ENCODE data around the gene MMP8.
"Not testable (repeated sequence)": the region's sequence is repeated elsewhere in the genome, so short reads cannot be mapped to it uniquely, and the experiment has no call there.

The MMP8 gene

DNA sequence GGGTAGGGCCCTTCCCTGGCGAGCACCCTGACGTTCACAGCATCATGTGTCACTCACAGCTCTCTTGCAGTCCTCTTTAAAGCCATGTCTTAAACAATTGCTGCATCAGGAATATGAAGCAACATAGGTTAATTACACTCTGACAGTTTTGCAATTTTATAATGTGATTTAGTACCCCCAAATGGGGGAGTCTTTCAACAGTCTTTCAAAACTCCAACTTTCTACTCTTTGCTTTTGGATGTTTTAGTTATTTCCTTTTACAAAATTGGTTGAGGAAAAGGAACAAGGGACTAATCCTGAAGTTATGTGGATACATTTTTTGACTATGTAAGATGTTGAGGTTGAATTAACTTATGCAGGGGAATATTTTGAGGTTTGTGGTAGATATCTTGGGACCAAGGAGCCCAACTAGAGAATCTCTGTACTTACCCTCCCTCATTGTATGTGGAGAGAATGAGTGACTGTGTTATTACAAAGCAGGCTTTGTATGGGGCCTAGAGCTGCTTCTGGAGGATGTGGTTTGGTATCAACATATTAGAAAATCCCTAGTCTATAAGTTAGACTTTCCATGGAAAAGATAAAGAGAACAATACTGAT lies at the start of gene MMP8:
Gene MMP8 (minus strand): TSS at position 51 of the 597 bp plus-strand sequence. CDS start 99 bp downstream, outside the sequence.
- no peak for DNase-seq

- no peak for DNase-seq
Measured at GRCh38 chr11:102773386-102773785, 48.6 kb upstream of the MMP8 start.

DNA sequence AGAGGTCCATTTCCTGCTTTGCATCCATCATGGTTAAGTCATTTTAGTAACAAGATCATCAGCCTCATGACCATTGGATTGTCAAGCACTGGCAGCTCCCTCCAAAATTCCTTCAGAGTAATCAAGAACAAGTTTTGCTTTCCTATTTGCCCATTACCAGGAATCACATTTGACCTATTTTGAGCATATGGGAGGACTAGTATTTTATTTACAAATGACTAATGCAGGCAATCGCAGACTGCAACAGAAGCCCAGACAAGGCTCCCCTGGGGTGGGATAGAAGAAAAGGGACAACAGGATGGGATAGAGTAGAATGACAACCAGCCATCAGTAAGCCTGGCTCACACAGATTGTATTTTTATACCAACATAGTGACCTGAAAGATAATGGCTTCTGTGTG lies 46.6 kb upstream of the MMP8 start:
- DNase-seq, result no peak

GRCh38 chr11:102770191-102770590 lies 45.4 kb upstream of the MMP8 start:
- no peak for DNase-seq

- no peak for DNase-seq
Measured at GRCh38 chr11:102767800-102768199, 43.0 kb upstream of the MMP8 start.

- no peak for DNase-seq
Measured at GRCh38 chr11:102763440-102763839, 38.7 kb upstream of the MMP8 start.

- no peak for DNase-seq
Measured at GRCh38 chr11:102762361-102762767, 37.6 kb upstream of the MMP8 start.

DNA sequence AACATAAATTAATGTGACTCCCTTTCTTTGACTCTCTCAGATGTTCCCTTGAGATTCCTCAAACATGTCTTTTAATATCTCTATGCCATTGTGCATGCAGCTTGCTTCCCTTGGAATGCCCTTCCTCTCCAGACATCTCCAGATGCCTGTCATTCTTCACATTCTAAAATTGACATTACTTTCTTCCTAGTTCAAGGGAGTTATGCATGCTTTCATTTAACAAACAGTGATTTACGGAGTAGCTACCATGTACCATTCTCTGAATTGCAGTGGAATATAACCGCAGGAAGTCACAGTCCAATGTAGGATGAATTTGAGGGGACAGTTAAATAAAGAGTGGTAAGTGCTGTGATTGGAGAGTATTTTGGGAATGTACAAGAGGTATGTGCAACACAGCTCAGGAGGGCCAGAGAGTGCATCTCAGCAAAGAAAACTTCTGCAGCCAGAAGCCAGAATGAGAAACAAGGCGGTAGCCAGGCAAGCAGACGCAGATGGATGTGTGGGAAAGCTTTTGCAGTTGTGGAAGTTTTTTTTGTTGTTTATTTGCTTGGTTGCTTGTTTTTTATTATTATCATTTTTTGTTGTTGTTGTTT lies 37.0 kb upstream of the MMP8 start:
- DNase-seq, result no peak

GRCh38 chr11:102760344-102761035 lies 35.7 kb upstream of the MMP8 start:
- DNase-seq, result no peak

GRCh38 chr11:102757823-102758549 lies 33.2 kb upstream of the MMP8 start:
- DNase-seq, result no peak

GRCh38 chr11:102753267-102753666 lies 28.5 kb upstream of the MMP8 start:
- DNase-seq, result no peak

GRCh38 chr11:102751673-102752072 lies 26.9 kb upstream of the MMP8 start:
- DNase-seq, result no peak

GRCh38 chr11:102749101-102749722 lies 24.5 kb upstream of the MMP8 start:
- DNase-seq, result no peak

DNA sequence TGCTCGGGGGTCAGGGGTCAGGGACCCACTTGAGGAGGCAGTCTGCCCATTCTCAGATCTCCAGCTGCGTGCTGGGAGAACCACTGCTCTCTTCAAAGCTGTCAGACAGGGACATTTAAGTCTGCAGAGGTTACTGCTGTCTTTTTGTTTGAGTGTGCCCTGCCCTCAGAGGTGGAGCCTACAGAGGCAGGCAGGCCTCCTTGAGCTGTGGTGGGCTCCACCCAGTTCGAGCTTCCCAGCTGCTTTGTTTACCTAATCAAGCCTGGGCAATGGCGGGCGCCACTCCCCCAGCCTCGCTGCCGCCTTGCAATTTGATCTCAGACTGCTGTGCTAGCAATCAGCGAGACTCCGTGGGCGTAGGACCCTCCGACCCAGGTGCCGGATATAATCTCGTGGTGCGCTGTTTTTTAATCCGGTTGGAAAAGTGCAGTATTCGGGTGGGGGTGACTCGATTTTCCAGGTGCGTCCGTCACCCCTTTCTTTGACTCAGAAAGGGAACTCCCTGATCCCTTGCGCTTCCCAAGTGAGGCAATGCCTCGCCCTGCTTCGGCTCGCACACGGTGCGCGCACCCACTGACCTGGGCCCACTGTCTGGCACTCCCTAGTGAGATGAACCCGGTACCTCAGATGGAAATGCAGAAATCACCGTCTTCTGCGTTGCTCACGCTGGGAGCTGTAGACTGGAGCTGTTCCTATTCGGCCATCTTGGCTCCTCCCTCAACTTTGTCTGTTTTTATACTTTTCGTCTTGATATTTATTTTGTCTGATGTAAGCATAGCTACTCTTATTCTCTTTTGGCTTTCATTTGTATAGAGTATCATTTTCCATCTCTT lies 22.2 kb upstream of the MMP8 start:
- DNase-seq, result peak; percentile 14

- DNase-seq, result no peak
Measured at GRCh38 chr11:102734650-102735049, 9.9 kb upstream of the MMP8 start.

GRCh38 chr11:102733232-102733875 lies 8.6 kb upstream of the MMP8 start:
- peak; percentile 29 for DNase-seq

DNA sequence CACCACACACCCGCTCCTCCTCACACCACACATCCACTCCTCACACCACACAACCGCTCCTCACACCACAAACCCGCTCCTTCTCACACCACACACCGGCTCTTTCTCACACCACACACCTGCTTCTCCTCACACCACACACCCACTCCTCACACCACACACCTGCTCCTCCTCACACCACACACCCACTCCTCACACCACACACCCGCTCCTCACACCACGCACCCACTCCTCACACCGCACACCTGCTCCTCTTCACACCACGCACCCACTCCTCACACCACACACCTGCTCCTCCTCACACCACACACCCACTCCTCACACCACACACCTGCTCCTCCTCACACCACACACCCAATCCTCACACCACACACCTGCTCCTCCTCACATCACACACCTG lies 6.2 kb upstream of the MMP8 start:
- not testable (repeated sequence) for DNase-seq

GRCh38 chr11:102729849-102730815 lies 5.4 kb upstream of the MMP8 start:
- no peak for DNase-seq

DNA sequence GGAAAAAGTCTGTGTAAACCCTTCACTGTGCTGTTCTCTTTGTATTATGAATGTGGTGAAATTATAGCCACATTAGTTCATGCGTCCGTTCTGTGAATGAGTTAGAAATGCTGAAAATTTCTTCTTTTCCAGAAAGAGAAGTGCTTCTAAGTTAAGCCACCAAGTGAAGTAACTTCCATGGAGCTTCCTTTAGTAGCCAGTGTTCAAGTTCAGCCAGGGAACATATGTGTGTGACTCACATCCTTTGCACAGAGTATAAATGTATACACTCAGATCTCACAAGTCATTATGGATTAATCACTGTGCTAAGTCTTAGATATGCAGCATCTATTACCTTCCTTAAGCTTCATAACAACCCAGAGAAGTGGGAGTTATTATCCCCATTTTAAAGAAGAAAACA lies 3.1 kb upstream of the MMP8 start:
- DNase-seq, result no peak

GRCh38 chr11:102722821-102723220 lies 1.9 kb downstream of the MMP8 start:
- DNase-seq, result no peak

All from NCI-H510A (cell line).